Astrocyte (in vitro differentiated cells and primary cell): ENCODE measurements around the gene VAV2. TPM values are rescaled to one million over a fixed set of nuclear protein-coding genes. Genes with fewer than 3 reads are reported as not detected.

Source experiments
- DNase-seq: peaks from one replicate; pipeline ENCODE4 v3.0.0-alpha.2; 2010; ENCODE audit warnings: low read depth
- FAIRE-seq: peaks from 2 replicates; lab custom pipeline; 2011; peaks lifted over from hg19 to GRCh38; lab: Jason Lieb, UNC
- H2AFZ ChIP-seq: 2 replicates; pipeline ENCODE4 v1.6.0; 2012; ENCODE audit warnings: low read depth, low read length, inconsistent platforms
- H3K27ac ChIP-seq: 2 replicates; pipeline ENCODE4 v1.5.1; 2011; ENCODE audit warnings: low read depth, low read length, inconsistent platforms
- H3K27me3 ChIP-seq: 2 replicates; pipeline ENCODE4 v1.6.0; 2011; ENCODE audit warnings: low read length, inconsistent platforms; ENCODE audit not compliant: insufficient read depth
- H3K36me3 ChIP-seq: 2 replicates; pipeline ENCODE4 v1.5.1; 2011; ENCODE audit warnings: low read length, inconsistent platforms; ENCODE audit not compliant: insufficient read depth
- H3K4me1 ChIP-seq: 2 replicates; pipeline ENCODE4 v1.5.1; 2011; ENCODE audit warnings: low read length, inconsistent platforms; ENCODE audit not compliant: insufficient read depth
- H3K4me2 ChIP-seq: 2 replicates; pipeline ENCODE4 v1.6.0; 2012; ENCODE audit warnings: low read length, inconsistent platforms
- H3K4me3 ChIP-seq: 2 replicates; pipeline ENCODE4 v1.5.1; 2011; ENCODE audit warnings: low read depth, mild to moderate bottlenecking, low read length, inconsistent platforms; ENCODE audit not compliant: insufficient read depth
- H3K79me2 ChIP-seq: 2 replicates; pipeline ENCODE4 v1.6.0; 2012; ENCODE audit warnings: mild to moderate bottlenecking, low read length, inconsistent platforms; ENCODE audit not compliant: insufficient read depth
- H3K9ac ChIP-seq: 2 replicates; pipeline ENCODE4 v1.6.0; 2012; ENCODE audit warnings: mild to moderate bottlenecking, low read length, inconsistent platforms
- H3K9me3 ChIP-seq: 2 replicates; pipeline ENCODE4 v1.5.1; 2012; ENCODE audit warnings: low read depth, mild to moderate bottlenecking, low read length, inconsistent platforms; ENCODE audit not compliant: insufficient read depth
- H4K20me1 ChIP-seq: 2 replicates; pipeline ENCODE4 v1.6.0; 2012; ENCODE audit warnings: low read length, inconsistent platforms; ENCODE audit not compliant: insufficient read depth
- H3K27ac Mint-ChIP-seq: one replicate; pipeline ENCODE4 v1.8.0; 2021; ENCODE audit warnings: mild to moderate bottlenecking, mixed read lengths; ENCODE audit not compliant: unreplicated experiment
- H3K27me3 Mint-ChIP-seq: one replicate; pipeline ENCODE4 v1.8.0; 2021; ENCODE audit warnings: low read depth, mixed read lengths; ENCODE audit not compliant: unreplicated experiment
- H3K36me3 Mint-ChIP-seq: one replicate; pipeline ENCODE4 v1.8.0; 2021; ENCODE audit warnings: low read depth, mixed read lengths; ENCODE audit not compliant: unreplicated experiment
- H3K4me1 Mint-ChIP-seq: one replicate; pipeline ENCODE4 v1.8.0; 2021; ENCODE audit warnings: low read depth, mixed read lengths; ENCODE audit not compliant: unreplicated experiment
- H3K4me3 Mint-ChIP-seq: one replicate; pipeline ENCODE4 v1.8.0; 2021; ENCODE audit warnings: mild to moderate bottlenecking, moderate library complexity, mixed read lengths; ENCODE audit not compliant: unreplicated experiment
- H3K9me3 Mint-ChIP-seq: one replicate; pipeline ENCODE4 v1.8.0; 2021; ENCODE audit warnings: mild to moderate bottlenecking, mixed read lengths; ENCODE audit not compliant: unreplicated experiment
- EZH2 ChIP-seq: IDR thresholded peaks from 2 replicates; pipeline ENCODE4 v1.6.1; 2012; ENCODE audit warnings: mild to moderate bottlenecking, low read length, inconsistent platforms; ENCODE audit not compliant: insufficient read depth
- total RNA-seq: library from RNA; stranded (reverse); gene quantifications from 2 replicates; pipeline ENCODE4 v1.2.1, GENCODE V29; 2021
- TF ChIP-seq, protein P1 (sequence below): IDR thresholded peaks from 2 replicates; pipeline ENCODE4 v1.5.1; 2011; ENCODE audit warnings: low read depth, mild to moderate bottlenecking, inconsistent platforms, low read length, moderate library complexity; ENCODE audit not compliant: insufficient read depth

Gene VAV2
- total RNA-seq, 1 donor from 2014 or later: 36.5 TPM

DNA sequence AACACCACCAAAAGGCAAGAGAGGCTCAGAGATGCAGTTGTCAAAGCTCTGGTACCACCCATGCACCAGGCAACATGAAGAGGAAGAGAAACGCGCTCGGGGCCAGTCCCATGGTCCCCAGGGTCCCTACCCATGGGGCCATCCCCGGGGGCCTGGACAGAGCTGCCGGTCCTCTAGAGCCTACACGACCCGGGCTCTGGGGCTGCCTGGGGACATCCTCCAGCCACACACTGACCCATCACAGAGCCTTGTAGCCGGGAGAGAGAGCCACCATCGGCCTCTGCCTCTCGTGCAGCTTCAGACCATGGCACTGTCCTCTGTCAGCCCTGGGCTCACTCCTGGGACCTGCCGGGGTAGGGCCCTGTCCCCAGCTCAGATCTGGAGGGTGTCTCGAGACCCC lies 23.7 kb downstream of the VAV2 start:
- Histone ChIP-seq H3K79me2 (peaks cover 97% of the 10 kb centered on the region), H3K4me1 (peaks cover 7% of the 10 kb centered on the region), H3K9ac (no peak overlapping the region), H3K9me3 (no peaks in the 10 kb centered on the region), H3K4me3 (no peak overlapping the region), H2AFZ (no peak overlapping the region), H3K4me2 (no peak overlapping the region), H4K20me1 (peaks cover 96% of the 10 kb centered on the region), H3K27me3 (no peaks in the 10 kb centered on the region), H3K36me3 (no peaks in the 10 kb centered on the region), H3K27ac (no peak overlapping the region)
- no peak for TF ChIP-seq EZH2
- Mint-ChIP-seq H3K27me3 (no peaks in the 10 kb centered on the region), H3K36me3 (no peaks in the 10 kb centered on the region), H3K9me3 (no peaks in the 10 kb centered on the region), H3K4me1 (peaks cover 12% of the 10 kb centered on the region), H3K27ac (no peak overlapping the region), H3K4me3 (no peak overlapping the region)
- no peak for DNase-seq
- FAIRE-seq: no peak

DNA sequence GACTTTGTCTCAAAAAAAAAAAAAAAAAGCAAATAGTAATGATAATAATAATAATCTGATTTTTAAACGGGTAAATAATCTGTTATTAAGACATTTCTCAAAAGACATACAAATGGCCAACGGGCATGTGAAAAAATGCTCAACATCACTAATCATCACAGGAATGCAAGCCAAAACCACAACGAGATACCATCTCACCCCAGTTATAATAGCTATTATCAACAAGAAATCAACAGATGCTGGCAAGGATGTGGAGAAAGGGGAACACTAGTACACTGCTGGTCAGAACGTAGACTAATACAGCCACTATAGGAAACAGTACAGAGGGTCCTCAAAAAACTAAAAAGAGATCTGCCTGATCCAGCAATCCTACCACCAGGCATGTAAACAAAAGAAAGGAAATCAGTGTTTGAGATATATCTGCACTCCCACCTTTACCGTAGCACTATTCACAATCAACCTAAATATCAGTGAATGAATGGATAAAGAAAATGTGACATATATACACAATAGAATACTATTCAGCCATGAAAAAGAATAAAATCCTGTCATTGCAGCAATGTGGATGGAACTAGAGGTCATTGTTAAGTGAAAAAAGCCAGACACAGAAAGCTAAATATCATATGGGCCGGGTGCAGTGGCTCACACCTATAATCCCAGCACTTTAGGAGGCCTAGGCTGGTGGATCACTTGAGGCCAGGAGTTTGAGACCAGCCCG lies 24.9 kb downstream of the VAV2 start:
- peaks cover 2% of the 10 kb centered on the region for H3K9me3 Mint-ChIP-seq
- H3K27ac Mint-ChIP-seq: peak overlapping the region; percentile 35
- no peaks in the 10 kb centered on the region for H3K9me3 ChIP-seq
- no peak overlapping the region for H3K4me3 ChIP-seq
- DNase-seq (peak; percentile 72), FAIRE-seq (no peak)
- no peaks in the 10 kb centered on the region for H3K36me3 ChIP-seq
- peaks cover 7% of the 10 kb centered on the region for H3K4me1 ChIP-seq
- no peak overlapping the region for H3K9ac ChIP-seq
- no peak overlapping the region for H3K4me2 ChIP-seq
- TF ChIP-seq EZH2: no peak
- peaks cover 4% of the 10 kb centered on the region for H3K36me3 Mint-ChIP-seq
- H3K27me3 Mint-ChIP-seq: no peaks in the 10 kb centered on the region
- H3K4me3 Mint-ChIP-seq: no peak overlapping the region
- peaks cover 96% of the 10 kb centered on the region for H4K20me1 ChIP-seq
- no peaks in the 10 kb centered on the region for H3K27me3 ChIP-seq
- H3K79me2 ChIP-seq: peaks cover 97% of the 10 kb centered on the region
- H3K4me1 Mint-ChIP-seq: peaks cover 11% of the 10 kb centered on the region
- H2AFZ ChIP-seq: no peak overlapping the region
- H3K27ac ChIP-seq: no peak overlapping the region

DNA sequence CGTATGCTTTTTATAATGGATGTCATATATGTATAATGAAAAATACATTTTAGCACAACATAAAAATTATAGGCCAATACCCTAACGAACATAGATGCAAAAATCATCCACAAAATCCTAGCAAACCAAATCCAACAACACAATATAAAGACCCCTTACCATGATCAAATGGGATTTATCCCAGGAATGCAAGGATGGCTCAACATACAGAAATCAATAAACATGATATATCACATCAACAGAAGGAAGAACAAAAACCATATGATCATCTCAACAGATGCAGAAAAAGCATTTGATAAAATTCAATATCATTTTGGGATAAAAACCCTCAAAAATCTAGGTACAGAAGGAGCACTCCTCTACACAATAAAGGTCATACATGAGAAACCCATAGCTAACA lies 27.7 kb downstream of the VAV2 start:
- H3K4me1 Mint-ChIP-seq: peaks cover 16% of the 10 kb centered on the region
- H3K9me3 Mint-ChIP-seq: peaks cover 2% of the 10 kb centered on the region
- peaks cover 97% of the 10 kb centered on the region for H3K79me2 ChIP-seq
- peaks cover 4% of the 10 kb centered on the region for H3K36me3 Mint-ChIP-seq
- no peaks in the 10 kb centered on the region for H3K9me3 ChIP-seq
- FAIRE-seq (no peak), DNase-seq (no peak)
- peaks cover 96% of the 10 kb centered on the region for H4K20me1 ChIP-seq
- no peak overlapping the region for H3K27ac ChIP-seq
- H3K9ac ChIP-seq: no peak overlapping the region
- no peak overlapping the region for H3K4me3 ChIP-seq
- H3K27me3 ChIP-seq: no peaks in the 10 kb centered on the region
- no peak overlapping the region for H3K4me2 ChIP-seq
- TF ChIP-seq EZH2: no peak
- TF ChIP-seq, protein P1, sequence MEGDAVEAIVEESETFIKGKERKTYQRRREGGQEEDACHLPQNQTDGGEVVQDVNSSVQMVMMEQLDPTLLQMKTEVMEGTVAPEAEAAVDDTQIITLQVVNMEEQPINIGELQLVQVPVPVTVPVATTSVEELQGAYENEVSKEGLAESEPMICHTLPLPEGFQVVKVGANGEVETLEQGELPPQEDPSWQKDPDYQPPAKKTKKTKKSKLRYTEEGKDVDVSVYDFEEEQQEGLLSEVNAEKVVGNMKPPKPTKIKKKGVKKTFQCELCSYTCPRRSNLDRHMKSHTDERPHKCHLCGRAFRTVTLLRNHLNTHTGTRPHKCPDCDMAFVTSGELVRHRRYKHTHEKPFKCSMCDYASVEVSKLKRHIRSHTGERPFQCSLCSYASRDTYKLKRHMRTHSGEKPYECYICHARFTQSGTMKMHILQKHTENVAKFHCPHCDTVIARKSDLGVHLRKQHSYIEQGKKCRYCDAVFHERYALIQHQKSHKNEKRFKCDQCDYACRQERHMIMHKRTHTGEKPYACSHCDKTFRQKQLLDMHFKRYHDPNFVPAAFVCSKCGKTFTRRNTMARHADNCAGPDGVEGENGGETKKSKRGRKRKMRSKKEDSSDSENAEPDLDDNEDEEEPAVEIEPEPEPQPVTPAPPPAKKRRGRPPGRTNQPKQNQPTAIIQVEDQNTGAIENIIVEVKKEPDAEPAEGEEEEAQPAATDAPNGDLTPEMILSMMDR: no peak
- H3K36me3 ChIP-seq: no peaks in the 10 kb centered on the region
- H2AFZ ChIP-seq: no peak overlapping the region
- no peaks in the 10 kb centered on the region for H3K27me3 Mint-ChIP-seq
- no peaks in the 10 kb centered on the region for H3K4me1 ChIP-seq
- H3K4me3 Mint-ChIP-seq: no peak overlapping the region
- no peak overlapping the region for H3K27ac Mint-ChIP-seq
